GM06990 (cell line): ENCODE results near the gene GSTA2.

Experiments
- DNase-seq: peaks from one replicate; pipeline ENCODE4 v3.0.0-alpha.2; 2011; ENCODE audit not compliant: insufficient read length; ENCODE audit errors: extremely low read depth
- H3K27me3 ChIP-seq: replicated peaks from 2 replicates; pipeline ENCODE4 v1.6.0; 2011; ENCODE audit warnings: low read length; ENCODE audit not compliant: control insufficient read depth, insufficient read depth
- H3K36me3 ChIP-seq: 2 replicates; pipeline ENCODE4 v1.5.1; 2011; ENCODE audit warnings: low read length; ENCODE audit not compliant: control insufficient read depth, insufficient read depth
- H3K4me3 ChIP-seq: replicated peaks from 2 replicates; pipeline ENCODE4 v1.5.1; 2011; ENCODE audit warnings: low read depth, mild to moderate bottlenecking, control low read depth, low read length
- TF ChIP-seq, protein P1 (sequence below): IDR thresholded peaks from 2 replicates; pipeline ENCODE4 v1.5.1; 2011; ENCODE audit warnings: low read length, control low read depth, mild to moderate bottlenecking, inconsistent platforms; ENCODE audit not compliant: insufficient read depth, poor library complexity, severe bottlenecking

The GSTA2 gene

GRCh38 chr6:52726193-52726542, 37.1 kb downstream of the GSTA2 start:
- TF ChIP-seq, protein P1, sequence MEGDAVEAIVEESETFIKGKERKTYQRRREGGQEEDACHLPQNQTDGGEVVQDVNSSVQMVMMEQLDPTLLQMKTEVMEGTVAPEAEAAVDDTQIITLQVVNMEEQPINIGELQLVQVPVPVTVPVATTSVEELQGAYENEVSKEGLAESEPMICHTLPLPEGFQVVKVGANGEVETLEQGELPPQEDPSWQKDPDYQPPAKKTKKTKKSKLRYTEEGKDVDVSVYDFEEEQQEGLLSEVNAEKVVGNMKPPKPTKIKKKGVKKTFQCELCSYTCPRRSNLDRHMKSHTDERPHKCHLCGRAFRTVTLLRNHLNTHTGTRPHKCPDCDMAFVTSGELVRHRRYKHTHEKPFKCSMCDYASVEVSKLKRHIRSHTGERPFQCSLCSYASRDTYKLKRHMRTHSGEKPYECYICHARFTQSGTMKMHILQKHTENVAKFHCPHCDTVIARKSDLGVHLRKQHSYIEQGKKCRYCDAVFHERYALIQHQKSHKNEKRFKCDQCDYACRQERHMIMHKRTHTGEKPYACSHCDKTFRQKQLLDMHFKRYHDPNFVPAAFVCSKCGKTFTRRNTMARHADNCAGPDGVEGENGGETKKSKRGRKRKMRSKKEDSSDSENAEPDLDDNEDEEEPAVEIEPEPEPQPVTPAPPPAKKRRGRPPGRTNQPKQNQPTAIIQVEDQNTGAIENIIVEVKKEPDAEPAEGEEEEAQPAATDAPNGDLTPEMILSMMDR, result no peak
- no peaks in the 10 kb centered on the region for H3K27me3 ChIP-seq
- DNase-seq, result no peak
- H3K4me3 ChIP-seq, result no peak overlapping the region
- H3K36me3 ChIP-seq, result no peaks in the 10 kb centered on the region

DNA sequence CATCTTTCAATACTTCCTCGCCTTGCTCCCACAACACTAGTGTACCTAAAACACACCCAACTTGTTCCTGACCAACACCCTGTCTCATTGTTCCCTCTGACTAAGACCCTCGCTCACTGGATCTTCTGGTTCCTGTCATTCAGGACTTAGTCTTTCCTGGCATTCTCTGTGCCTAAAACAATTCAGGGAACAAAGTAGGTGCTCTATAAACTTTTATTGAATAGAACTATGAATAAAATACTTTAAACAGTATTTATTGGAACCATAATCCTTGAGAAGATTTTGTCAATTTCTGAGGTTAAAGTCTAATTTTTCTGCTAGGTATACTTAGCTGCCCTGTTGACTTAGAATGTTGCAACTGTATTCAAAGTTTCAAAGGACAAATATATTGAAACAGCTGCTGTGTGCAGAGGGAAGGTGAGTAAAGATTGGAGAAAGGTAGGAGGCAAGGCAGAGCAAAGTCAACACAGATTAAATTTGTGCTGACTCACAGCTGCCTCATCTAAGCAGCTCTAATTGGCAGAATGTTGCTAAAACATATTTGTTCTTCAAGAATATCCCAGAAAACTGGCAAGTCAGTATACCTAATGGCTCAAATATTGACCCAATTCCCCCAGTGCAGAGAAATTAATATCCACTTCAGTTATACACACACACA, 37.6 kb downstream of the GSTA2 start:
- H3K36me3 ChIP-seq, result no peaks in the 10 kb centered on the region
- no peak overlapping the region for H3K4me3 ChIP-seq
- DNase-seq, result no peak
- TF ChIP-seq, protein P1, result no peak
- H3K27me3 ChIP-seq, result no peaks in the 10 kb centered on the region

DNA sequence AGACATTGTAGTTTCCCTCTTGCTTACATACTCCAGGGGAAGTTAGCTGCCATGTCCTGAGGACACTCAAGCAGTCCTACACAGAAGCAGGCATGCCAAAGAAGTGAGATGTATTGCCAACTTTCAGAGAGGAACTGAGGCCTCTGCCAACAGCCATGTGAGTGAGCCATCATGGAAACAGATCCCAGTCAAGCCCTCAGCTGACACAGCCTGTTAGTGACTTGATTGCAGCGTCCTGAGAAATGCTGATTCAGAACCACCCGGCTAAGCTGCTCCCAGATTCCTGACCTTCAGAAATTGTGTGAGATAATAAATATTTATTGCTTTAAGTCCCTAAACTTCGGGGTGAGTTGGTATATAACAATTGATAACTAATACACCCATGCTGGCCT, 38.1 kb downstream of the GSTA2 start:
- Histone ChIP-seq H3K4me3 (no peak overlapping the region), H3K27me3 (no peaks in the 10 kb centered on the region), H3K36me3 (no peaks in the 10 kb centered on the region)
- TF ChIP-seq, protein P1, result no peak
- no peak for DNase-seq

GRCh38 chr6:52724406-52725121, 38.7 kb downstream of the GSTA2 start:
- no peaks in the 10 kb centered on the region for H3K27me3 ChIP-seq
- H3K4me3 ChIP-seq, result peak overlapping the region; percentile 18; the same call in 1 of the 2 replicates
- TF ChIP-seq, protein P1, result peak; percentile 95
- H3K36me3 ChIP-seq, result no peaks in the 10 kb centered on the region
- DNase-seq, result peak; percentile 40

GRCh38 chr6:52724042-52724405, 39.3 kb downstream of the GSTA2 start:
- H3K4me3 ChIP-seq, result no peak overlapping the region
- TF ChIP-seq, protein P1, result no peak
- H3K27me3 ChIP-seq, result no peaks in the 10 kb centered on the region
- no peak for DNase-seq
- no peaks in the 10 kb centered on the region for H3K36me3 ChIP-seq
